Mucosa of rectum (tissue), 2 donors: ENCODE measurements around the gene KRT13.

ENCODE experiments used
- H3K27ac ChIP-seq, 2 donors: one replicate each; pipeline ENCODE4 v1.7.0; 2013; ENCODE audit warnings: inconsistent platforms in 2 of 2, low read depth in 2 of 2, low read length in 2 of 2
- H3K27me3 ChIP-seq, 2 donors: one replicate each; pipeline ENCODE4 v1.7.0; 2013; ENCODE audit warnings: low read length in 2 of 2; ENCODE audit not compliant: control insufficient read depth in 2 of 2, insufficient read depth in 2 of 2
- H3K36me3 ChIP-seq, 2 donors: one replicate each; pipeline ENCODE4 v1.7.0; 2013; ENCODE audit warnings: low read length in 2 of 2; ENCODE audit not compliant: control insufficient read depth in 2 of 2, insufficient read depth in 2 of 2
- H3K4me1 ChIP-seq, 2 donors: one replicate each; pipeline ENCODE4 v1.7.0; 2013; ENCODE audit warnings: low read length in 2 of 2, mild to moderate bottlenecking in 1 of 2; ENCODE audit not compliant: control insufficient read depth in 2 of 2, insufficient read depth in 2 of 2
- H3K4me3 ChIP-seq, 2 donors: one replicate each; pipeline ENCODE4 v1.7.0; 2013; ENCODE audit warnings: low read length in 2 of 2
- H3K9ac ChIP-seq, 2 donors: one replicate each; pipeline ENCODE4 v1.7.0; 2013; ENCODE audit warnings: low read length in 2 of 2, low read depth in 1 of 2, mild to moderate bottlenecking in 1 of 2
- H3K9me3 ChIP-seq, 2 donors: one replicate each; pipeline ENCODE4 v1.7.0; 2013; ENCODE audit warnings: low read length in 2 of 2; ENCODE audit not compliant: control insufficient read depth in 2 of 2
- donor health status: healthy.
- donor health status: Normal muscosa, but diverticular disease.

KRT13 gene

DNA sequence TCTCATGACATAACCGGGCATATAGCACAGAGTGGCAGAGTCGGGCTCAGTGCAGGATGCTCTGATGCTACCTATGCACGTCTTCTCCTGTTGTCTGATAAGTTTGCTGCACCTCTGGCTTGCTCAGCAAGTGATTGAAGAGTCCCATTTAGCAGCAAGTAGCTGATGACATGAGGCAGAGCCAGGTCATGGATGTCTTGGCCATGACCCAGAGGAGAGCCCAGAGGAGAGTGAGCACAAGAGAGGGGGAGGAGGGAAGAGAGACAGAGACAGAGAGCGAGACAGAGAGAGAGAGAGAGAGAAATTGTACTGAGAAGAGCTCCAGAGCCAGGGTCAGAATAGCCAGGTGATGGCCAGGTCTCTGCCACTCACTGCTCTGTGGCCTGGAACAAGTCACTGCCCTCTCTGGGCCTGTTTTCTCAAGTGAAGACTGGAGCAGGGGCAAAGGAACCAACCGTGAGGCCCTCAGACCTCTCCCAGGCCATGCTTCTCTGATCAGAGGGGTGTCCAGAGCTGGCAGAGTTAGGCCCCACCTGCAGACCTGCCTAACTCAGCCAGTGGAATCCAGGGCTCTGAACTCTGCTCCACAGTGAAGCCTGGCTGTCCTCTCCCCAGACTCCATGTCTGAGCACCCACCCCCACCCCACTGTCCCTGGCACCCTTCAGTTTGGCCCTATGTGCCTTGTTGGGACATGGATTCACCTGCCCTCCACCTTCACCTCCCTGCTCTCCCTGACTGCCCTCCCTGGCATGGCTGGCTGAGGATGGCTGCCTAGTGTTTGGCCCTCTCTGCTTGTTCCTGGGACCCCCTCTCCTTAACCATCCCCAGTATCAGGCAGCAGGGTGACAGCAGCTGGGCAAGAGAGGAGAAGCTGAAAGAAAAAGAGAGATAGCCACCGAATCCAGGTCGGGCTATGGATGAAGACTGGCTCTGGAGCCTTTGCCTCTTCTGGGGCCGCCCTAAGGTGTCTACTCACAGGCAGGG, 20.2 kb downstream of the KRT13 start:
- no peak overlapping the region for H3K9ac ChIP-seq
- peaks cover 8 to 15% of the 10 kb centered on the region in 2 donors for H3K4me1 ChIP-seq
- H3K9me3 ChIP-seq = no peaks in the 10 kb centered on the region
- no peak overlapping the region for H3K4me3 ChIP-seq
- H3K36me3 ChIP-seq = no peaks in the 10 kb centered on the region
- no peak overlapping the region for H3K27ac ChIP-seq
- H3K27me3 ChIP-seq = no peaks in the 10 kb centered on the region

DNA sequence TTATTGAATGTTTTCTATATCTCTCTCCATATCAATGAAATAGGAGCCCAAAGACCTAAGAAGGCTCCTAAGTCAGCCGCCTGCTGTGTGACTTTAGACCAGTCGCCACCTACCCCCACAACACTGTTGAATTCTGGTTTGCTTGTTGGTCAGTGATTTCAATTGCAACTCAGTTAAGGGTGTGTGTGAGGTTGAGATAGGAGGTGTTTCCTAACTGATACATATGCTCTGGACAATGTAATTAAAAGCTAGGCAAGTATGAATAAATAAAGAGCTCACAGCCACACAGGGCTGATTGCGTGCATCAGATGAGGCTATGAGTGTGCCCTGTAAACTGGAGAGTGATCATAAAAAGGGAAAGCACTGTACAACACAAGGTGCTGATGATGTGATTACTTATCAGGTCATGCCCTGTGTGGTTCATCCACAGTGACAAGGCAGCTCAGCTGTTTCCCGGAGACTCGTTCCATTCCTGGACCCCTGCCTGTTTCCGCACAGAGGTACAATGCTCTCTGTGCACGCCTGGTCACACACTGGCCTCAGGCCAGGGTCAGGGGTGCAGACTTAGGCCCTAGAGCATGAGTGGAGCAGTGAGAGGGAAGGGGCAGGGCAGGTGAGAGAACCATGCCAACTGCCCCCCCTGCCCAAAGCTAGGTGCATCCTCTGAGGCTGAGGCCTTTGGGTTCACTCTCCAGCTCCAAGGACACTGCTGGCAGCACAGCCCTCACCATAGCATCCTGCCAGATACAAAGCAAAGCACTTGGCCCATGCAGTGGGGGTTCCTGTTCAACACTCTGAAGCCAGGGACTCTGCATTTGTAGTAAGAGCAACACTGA, 21.2 kb downstream of the KRT13 start:
- no peak overlapping the region for H3K27ac ChIP-seq
- no peak overlapping the region for H3K4me3 ChIP-seq
- no peaks in the 10 kb centered on the region for H3K9me3 ChIP-seq
- H3K27me3 ChIP-seq = no peaks in the 10 kb centered on the region
- H3K4me1 ChIP-seq = peaks cover 0 to 5% of the 10 kb centered on the region in 2 donors
- no peak overlapping the region for H3K9ac ChIP-seq
- no peaks in the 10 kb centered on the region for H3K36me3 ChIP-seq

DNA sequence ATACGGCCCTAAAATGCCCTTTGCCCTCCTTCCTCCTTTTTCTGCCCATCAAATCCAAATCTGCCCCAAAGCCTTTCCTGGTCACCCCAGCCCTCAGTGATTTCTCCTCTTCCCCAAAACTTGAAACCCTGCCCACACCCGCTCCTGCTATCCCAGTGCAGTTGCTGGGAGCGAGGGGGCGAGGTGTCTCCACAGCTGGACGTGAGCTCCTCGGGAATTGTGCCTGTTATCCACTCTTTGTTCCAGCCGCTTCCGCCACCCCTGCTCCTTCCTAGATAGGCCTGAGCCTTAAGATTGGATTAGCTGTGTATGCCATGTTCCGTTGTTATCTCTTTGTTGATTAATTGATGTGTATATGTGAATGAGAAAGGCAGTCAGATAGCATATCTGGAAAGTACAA, 21.9 kb downstream of the KRT13 start:
- H3K9ac ChIP-seq = no peak overlapping the region
- no peaks in the 10 kb centered on the region for H3K9me3 ChIP-seq
- H3K27ac ChIP-seq = no peak overlapping the region
- no peaks in the 10 kb centered on the region for H3K36me3 ChIP-seq
- no peak overlapping the region for H3K4me3 ChIP-seq
- peaks cover 0 to 2% of the 10 kb centered on the region in 2 donors for H3K4me1 ChIP-seq
- H3K27me3 ChIP-seq = no peaks in the 10 kb centered on the region

DNA sequence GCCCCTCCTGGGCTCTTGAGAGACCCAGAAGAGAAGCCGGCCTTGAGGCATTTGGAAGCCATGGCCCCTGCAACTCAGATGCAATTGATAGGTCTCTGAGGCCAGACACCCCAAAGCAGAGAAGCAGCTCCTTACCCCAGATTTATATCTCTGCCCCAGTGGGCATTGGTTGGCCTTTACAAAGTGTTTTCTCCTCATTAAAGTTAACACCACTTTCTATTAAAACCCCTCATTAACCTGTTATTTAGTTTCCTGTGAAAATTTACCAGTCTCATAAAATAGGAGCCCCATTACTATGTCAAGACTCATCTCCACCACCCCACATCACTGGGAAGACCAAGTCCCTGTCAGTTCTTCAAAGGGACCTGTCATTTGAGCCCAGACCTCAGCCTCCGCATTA, 24.4 kb downstream of the KRT13 start, which contains the start of gene KRT35:
Gene KRT35, minus strand, starts transcription at position 116 of the 400 bp plus-strand sequence. Its CDS starts 54 bp downstream, at position 62.
- no peak within 1 kb of the TSS for H3K27ac ChIP-seq
- no peaks in the 10 kb centered on the region for H3K9me3 ChIP-seq
- no peaks in the 10 kb centered on the region for H3K27me3 ChIP-seq
- H3K9ac ChIP-seq = no peak within 1 kb of the TSS
- no peaks in the 10 kb centered on the region for H3K36me3 ChIP-seq
- no peaks in the 10 kb centered on the region for H3K4me1 ChIP-seq
- H3K4me3 ChIP-seq = no peak within 1 kb of the TSS

DNA sequence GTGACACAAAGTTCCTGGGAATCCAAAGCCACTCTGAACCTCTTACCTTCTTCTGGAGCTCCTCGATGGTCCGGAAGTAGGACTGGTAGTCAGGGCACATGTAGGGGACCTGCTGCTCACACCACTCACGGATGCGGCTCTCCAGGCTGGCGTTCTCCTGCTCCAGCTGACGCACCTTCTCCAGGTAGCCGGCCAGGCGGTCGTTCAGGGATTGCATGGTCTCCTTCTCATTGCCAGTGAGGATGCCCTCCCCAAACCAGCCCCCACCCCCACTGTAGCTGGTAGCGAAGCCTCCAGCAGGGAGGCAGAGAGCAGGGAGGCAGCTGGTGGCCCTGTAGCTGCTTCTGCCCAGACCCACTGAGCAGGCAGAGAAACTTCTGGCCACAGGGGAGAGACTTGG, 24.8 kb downstream of the KRT13 start:
- Histone ChIP-seq H3K9me3 (no peaks in the 10 kb centered on the region), H3K4me3 (no peak overlapping the region), H3K4me1 (no peaks in the 10 kb centered on the region), H3K9ac (no peak overlapping the region), H3K27me3 (no peaks in the 10 kb centered on the region), H3K36me3 (no peaks in the 10 kb centered on the region), H3K27ac (no peak overlapping the region)

DNA sequence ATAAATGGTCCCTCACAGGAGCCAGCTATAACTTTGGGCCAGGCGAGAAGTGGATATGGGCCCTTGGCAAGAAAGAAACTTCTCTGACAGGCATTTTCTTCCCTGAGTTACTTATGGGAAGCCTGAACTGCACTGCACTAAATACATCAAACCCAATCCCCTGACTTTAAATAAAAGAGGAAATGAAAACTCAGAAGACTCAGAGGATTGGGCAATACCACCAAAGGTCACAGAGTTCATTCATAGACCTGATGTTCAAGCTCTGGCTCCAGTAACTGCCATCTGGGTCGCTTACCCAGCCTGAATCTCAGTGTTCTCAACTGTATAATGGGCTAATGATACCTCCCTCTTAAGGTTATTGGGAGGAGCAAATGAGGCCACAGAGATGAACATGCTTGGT, 25.3 kb downstream of the KRT13 start:
- H3K9ac ChIP-seq = no peak overlapping the region
- H3K4me3 ChIP-seq = no peak overlapping the region
- no peak overlapping the region for H3K27ac ChIP-seq
- no peaks in the 10 kb centered on the region for H3K36me3 ChIP-seq
- no peaks in the 10 kb centered on the region for H3K9me3 ChIP-seq
- H3K27me3 ChIP-seq = no peaks in the 10 kb centered on the region
- no peaks in the 10 kb centered on the region for H3K4me1 ChIP-seq

DNA sequence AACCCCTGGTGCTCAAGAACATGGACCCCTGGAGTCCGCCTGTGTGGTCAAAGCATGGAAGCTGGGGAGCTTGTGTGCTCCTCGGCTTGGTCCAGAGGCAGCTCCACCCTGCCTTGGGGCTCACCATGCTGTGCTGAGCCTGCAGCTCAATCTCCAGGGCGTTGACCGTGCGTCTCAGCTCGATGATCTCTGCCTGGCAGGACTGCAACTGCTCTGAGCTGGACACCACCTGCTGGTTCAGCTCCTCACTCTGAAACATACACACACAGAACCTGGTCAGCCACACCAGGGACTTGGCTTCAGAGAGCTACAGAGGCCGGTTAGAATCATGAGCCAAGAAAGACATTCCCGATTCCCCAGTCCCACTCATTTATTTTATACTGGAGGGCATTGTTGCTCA, 27.2 kb downstream of the KRT13 start:
- no peak overlapping the region for H3K4me3 ChIP-seq
- H3K9ac ChIP-seq = no peak overlapping the region
- H3K27ac ChIP-seq = no peak overlapping the region
- no peaks in the 10 kb centered on the region for H3K36me3 ChIP-seq
- no peaks in the 10 kb centered on the region for H3K27me3 ChIP-seq
- H3K9me3 ChIP-seq = no peaks in the 10 kb centered on the region
- H3K4me1 ChIP-seq = no peaks in the 10 kb centered on the region

DNA sequence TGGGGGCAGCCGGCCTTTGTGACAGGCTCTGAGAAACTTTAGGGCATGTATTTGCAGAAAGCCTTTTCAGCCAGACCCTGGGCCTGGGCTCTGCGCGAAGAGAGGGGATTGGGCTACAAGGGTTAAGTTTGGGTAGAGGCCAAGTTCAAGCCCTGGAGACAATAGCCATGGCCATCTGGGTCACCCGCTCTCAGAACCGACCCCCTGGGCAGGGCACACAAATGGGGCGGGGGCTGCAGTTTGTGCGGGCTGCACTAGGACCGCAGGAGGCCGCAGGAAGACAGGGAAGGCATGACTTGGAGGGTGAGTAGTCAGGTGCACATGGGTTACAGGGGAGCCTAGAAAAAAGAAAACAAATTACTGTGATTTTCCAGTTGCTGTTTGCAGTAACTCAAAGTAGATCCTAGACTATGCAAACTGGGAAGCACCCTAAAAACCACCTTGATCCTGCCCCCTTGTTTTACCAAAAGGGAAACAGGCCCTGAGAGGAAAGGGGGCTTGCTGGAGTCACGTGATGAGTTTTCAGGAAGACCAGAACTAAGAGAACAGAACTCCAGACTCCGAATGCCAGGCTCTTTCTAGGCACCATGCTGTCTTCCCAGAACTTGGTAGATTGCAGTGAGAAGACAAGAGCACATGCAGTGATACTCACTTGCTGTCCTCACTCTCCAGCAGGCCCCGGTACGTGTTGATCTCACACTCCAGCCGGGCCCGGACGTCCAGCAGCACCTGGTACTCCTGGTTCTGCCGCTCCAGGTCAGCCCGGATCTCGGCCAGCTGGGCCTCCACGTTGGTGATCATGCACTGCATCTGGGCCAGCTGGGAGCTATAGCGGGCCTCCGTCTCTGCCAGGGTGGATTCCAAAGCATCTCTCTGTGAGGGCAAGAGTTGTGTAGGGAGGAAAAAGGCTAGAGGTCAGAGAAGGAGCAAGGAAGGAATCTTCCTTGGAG, 28.3 kb downstream of the KRT13 start:
- Histone ChIP-seq H3K4me3 (no peak overlapping the region), H3K36me3 (no peaks in the 10 kb centered on the region), H3K27ac (no peak overlapping the region), H3K27me3 (no peaks in the 10 kb centered on the region), H3K4me1 (no peaks in the 10 kb centered on the region), H3K9me3 (no peaks in the 10 kb centered on the region), H3K9ac (no peak overlapping the region)

DNA sequence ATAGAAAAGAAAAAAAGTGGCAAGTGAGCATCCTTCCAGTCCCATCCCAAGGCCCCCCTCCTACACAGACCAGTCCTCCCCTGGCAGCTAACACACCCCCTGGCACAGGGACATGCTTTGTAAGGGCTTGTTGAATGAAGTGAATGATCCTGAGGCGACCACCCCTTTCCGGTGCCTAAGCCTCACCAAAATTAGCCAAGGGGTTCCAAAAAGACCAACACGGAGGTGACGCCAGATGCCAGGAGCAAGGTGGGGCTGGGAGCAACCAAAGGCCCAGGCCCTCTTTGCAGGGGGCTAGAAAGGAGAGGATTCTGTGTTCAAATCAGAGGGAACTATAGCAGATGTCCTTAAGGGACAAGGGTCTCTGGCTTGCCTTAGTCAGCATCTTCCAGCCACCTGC, 30.0 kb downstream of the KRT13 start:
- no peaks in the 10 kb centered on the region for H3K9me3 ChIP-seq
- H3K27ac ChIP-seq = no peak overlapping the region
- H3K9ac ChIP-seq = no peak overlapping the region
- no peaks in the 10 kb centered on the region for H3K4me1 ChIP-seq
- H3K27me3 ChIP-seq = no peaks in the 10 kb centered on the region
- no peaks in the 10 kb centered on the region for H3K36me3 ChIP-seq
- no peak overlapping the region for H3K4me3 ChIP-seq
